ENCODE data around the gene MTERF4. TPM values are rescaled to one million over a fixed set of nuclear protein-coding genes. Genes with fewer than 3 reads are reported as not detected.

Gene MTERF4
- total RNA-seq, 2 donors from 2014 or later: 33.2 to 42.5 TPM

- no peaks in the 10 kb centered on the region for H3K9me3 ChIP-seq (ENCODE audit: control insufficient read depth, low read length)
- H3K4me1 ChIP-seq (ENCODE audit: control insufficient read depth, insufficient read depth, low read length): no peaks in the 10 kb centered on the region
- DNase-seq: peak; percentile 45
- no peaks in the 10 kb centered on the region for H3K36me3 Mint-ChIP-seq (ENCODE audit: low read depth)
- H3K27ac ChIP-seq (ENCODE audit: low read depth, low read length): no peak overlapping the region
- no peaks in the 10 kb centered on the region for H3K36me3 ChIP-seq (ENCODE audit: control insufficient read depth, insufficient read depth, low read length)
- TF ChIP-seq CTCF (conservative IDR thresholded peaks at IDR 0.05): no peak
- H3K27ac Mint-ChIP-seq: no peak overlapping the region
- no peak overlapping the region for H3K9ac ChIP-seq (ENCODE audit: extremely low read depth, low read length, poor library complexity, severe bottlenecking)
- no peaks in the 10 kb centered on the region for H3K9me3 Mint-ChIP-seq
- no peak overlapping the region for H3K4me3 Mint-ChIP-seq
- no peak overlapping the region for H3K4me3 ChIP-seq (ENCODE audit: low read length)
- H3K27me3 ChIP-seq (ENCODE audit: control insufficient read depth, insufficient read depth, low read length, poor library complexity, severe bottlenecking): no peaks in the 10 kb centered on the region
- peaks cover 4% of the 10 kb centered on the region for H3K27me3 Mint-ChIP-seq (ENCODE audit: insufficient read depth)
- 80 to 81% methylated on average over 11 to 13 of the region's 13 CpGs for WGBS, 2 experiments (ENCODE audit: insufficient coverage in 1 of 2, insufficient read length in 1 of 2)
- H3K4me1 Mint-ChIP-seq: no peaks in the 10 kb centered on the region
Observed at GRCh38 chr2:241063093-241063551, 39.0 kb downstream of the MTERF4 start.

GRCh38 chr2:241062389-241063092, 39.5 kb downstream of the MTERF4 start:
- DNase-seq: no peak
- Mint-ChIP-seq H3K4me1 (no peaks in the 10 kb centered on the region), H3K36me3 (ENCODE audit: low read depth) (no peaks in the 10 kb centered on the region), H3K27me3 (ENCODE audit: insufficient read depth) (peaks cover 4% of the 10 kb centered on the region), H3K27ac (no peak overlapping the region), H3K4me3 (no peak overlapping the region), H3K9me3 (no peaks in the 10 kb centered on the region)
- Histone ChIP-seq H3K36me3 (ENCODE audit: control insufficient read depth, insufficient read depth, low read length) (no peaks in the 10 kb centered on the region), H3K9ac (ENCODE audit: extremely low read depth, low read length, poor library complexity, severe bottlenecking) (no peak overlapping the region), H3K4me3 (ENCODE audit: low read length) (no peak overlapping the region), H3K27ac (ENCODE audit: low read depth, low read length) (no peak overlapping the region), H3K9me3 (ENCODE audit: control insufficient read depth, low read length) (no peaks in the 10 kb centered on the region), H3K4me1 (ENCODE audit: control insufficient read depth, insufficient read depth, low read length) (no peaks in the 10 kb centered on the region), H3K27me3 (ENCODE audit: control insufficient read depth, insufficient read depth, low read length, poor library complexity, severe bottlenecking) (no peaks in the 10 kb centered on the region)
- TF ChIP-seq CTCF (conservative IDR thresholded peaks at IDR 0.05): no peak
- WGBS, 2 experiments (ENCODE audit: insufficient coverage in 1 of 2, insufficient read length in 1 of 2): 87 to 88% methylated on average over 11 to 15 of the region's 15 CpGs

GRCh38 chr2:241061275-241061674, 40.8 kb downstream of the MTERF4 start:
- Mint-ChIP-seq H3K4me3 (no peak overlapping the region), H3K4me1 (no peaks in the 10 kb centered on the region), H3K27me3 (ENCODE audit: insufficient read depth) (peaks cover 4% of the 10 kb centered on the region), H3K27ac (no peak overlapping the region), H3K36me3 (ENCODE audit: low read depth) (no peaks in the 10 kb centered on the region), H3K9me3 (no peaks in the 10 kb centered on the region)
- H3K36me3 ChIP-seq (ENCODE audit: control insufficient read depth, insufficient read depth, low read length): no peaks in the 10 kb centered on the region
- 93 to 95% methylated on average over 4 to 6 of the region's 6 CpGs for WGBS, 2 experiments (ENCODE audit: insufficient coverage in 1 of 2, insufficient read length in 1 of 2)
- H3K27me3 ChIP-seq (ENCODE audit: control insufficient read depth, insufficient read depth, low read length, poor library complexity, severe bottlenecking): no peaks in the 10 kb centered on the region
- no peak for TF ChIP-seq CTCF (conservative IDR thresholded peaks at IDR 0.05)
- no peaks in the 10 kb centered on the region for H3K4me1 ChIP-seq (ENCODE audit: control insufficient read depth, insufficient read depth, low read length)
- H3K27ac ChIP-seq (ENCODE audit: low read depth, low read length): no peak overlapping the region
- no peak overlapping the region for H3K4me3 ChIP-seq (ENCODE audit: low read length)
- no peak for DNase-seq
- H3K9ac ChIP-seq (ENCODE audit: extremely low read depth, low read length, poor library complexity, severe bottlenecking): no peak overlapping the region
- H3K9me3 ChIP-seq (ENCODE audit: control insufficient read depth, low read length): no peaks in the 10 kb centered on the region

Measured in endodermal cell (in vitro differentiated cells).